Astrocyte (in vitro differentiated cells and primary cell): ENCODE results near the gene TRPM8. TPM values are rescaled to one million over a fixed set of nuclear protein-coding genes. Genes with fewer than 3 reads are reported as not detected.

ENCODE experiments used
- DNase-seq: peaks from one replicate; pipeline ENCODE4 v3.0.0-alpha.2; 2010; ENCODE audit warnings: low read depth
- FAIRE-seq: peaks from 2 replicates; lab custom pipeline; 2011; peaks lifted over from hg19 to GRCh38; lab: Jason Lieb, UNC
- H2AFZ ChIP-seq: 2 replicates; pipeline ENCODE4 v1.6.0; 2012; ENCODE audit warnings: low read depth, low read length, inconsistent platforms
- H3K27ac ChIP-seq: 2 replicates; pipeline ENCODE4 v1.5.1; 2011; ENCODE audit warnings: low read depth, low read length, inconsistent platforms
- H3K27me3 ChIP-seq: 2 replicates; pipeline ENCODE4 v1.6.0; 2011; ENCODE audit warnings: low read length, inconsistent platforms; ENCODE audit not compliant: insufficient read depth
- H3K36me3 ChIP-seq: 2 replicates; pipeline ENCODE4 v1.5.1; 2011; ENCODE audit warnings: low read length, inconsistent platforms; ENCODE audit not compliant: insufficient read depth
- H3K4me1 ChIP-seq: 2 replicates; pipeline ENCODE4 v1.5.1; 2011; ENCODE audit warnings: low read length, inconsistent platforms; ENCODE audit not compliant: insufficient read depth
- H3K4me2 ChIP-seq: 2 replicates; pipeline ENCODE4 v1.6.0; 2012; ENCODE audit warnings: low read length, inconsistent platforms
- H3K4me3 ChIP-seq: 2 replicates; pipeline ENCODE4 v1.5.1; 2011; ENCODE audit warnings: low read depth, mild to moderate bottlenecking, low read length, inconsistent platforms; ENCODE audit not compliant: insufficient read depth
- H3K79me2 ChIP-seq: 2 replicates; pipeline ENCODE4 v1.6.0; 2012; ENCODE audit warnings: mild to moderate bottlenecking, low read length, inconsistent platforms; ENCODE audit not compliant: insufficient read depth
- H3K9ac ChIP-seq: 2 replicates; pipeline ENCODE4 v1.6.0; 2012; ENCODE audit warnings: mild to moderate bottlenecking, low read length, inconsistent platforms
- H3K9me3 ChIP-seq: 2 replicates; pipeline ENCODE4 v1.5.1; 2012; ENCODE audit warnings: low read depth, mild to moderate bottlenecking, low read length, inconsistent platforms; ENCODE audit not compliant: insufficient read depth
- H4K20me1 ChIP-seq: 2 replicates; pipeline ENCODE4 v1.6.0; 2012; ENCODE audit warnings: low read length, inconsistent platforms; ENCODE audit not compliant: insufficient read depth
- H3K27ac Mint-ChIP-seq: one replicate; pipeline ENCODE4 v1.8.0; 2021; ENCODE audit warnings: mild to moderate bottlenecking, mixed read lengths; ENCODE audit not compliant: unreplicated experiment
- H3K27me3 Mint-ChIP-seq: one replicate; pipeline ENCODE4 v1.8.0; 2021; ENCODE audit warnings: low read depth, mixed read lengths; ENCODE audit not compliant: unreplicated experiment
- H3K36me3 Mint-ChIP-seq: one replicate; pipeline ENCODE4 v1.8.0; 2021; ENCODE audit warnings: low read depth, mixed read lengths; ENCODE audit not compliant: unreplicated experiment
- H3K4me1 Mint-ChIP-seq: one replicate; pipeline ENCODE4 v1.8.0; 2021; ENCODE audit warnings: low read depth, mixed read lengths; ENCODE audit not compliant: unreplicated experiment
- H3K4me3 Mint-ChIP-seq: one replicate; pipeline ENCODE4 v1.8.0; 2021; ENCODE audit warnings: mild to moderate bottlenecking, moderate library complexity, mixed read lengths; ENCODE audit not compliant: unreplicated experiment
- H3K9me3 Mint-ChIP-seq: one replicate; pipeline ENCODE4 v1.8.0; 2021; ENCODE audit warnings: mild to moderate bottlenecking, mixed read lengths; ENCODE audit not compliant: unreplicated experiment
- EZH2 ChIP-seq: IDR thresholded peaks from 2 replicates; pipeline ENCODE4 v1.6.1; 2012; ENCODE audit warnings: mild to moderate bottlenecking, low read length, inconsistent platforms; ENCODE audit not compliant: insufficient read depth
- total RNA-seq: library from RNA; stranded (reverse); gene quantifications from 2 replicates; pipeline ENCODE4 v1.2.1, GENCODE V29; 2021
- TF ChIP-seq, protein P1 (sequence below): IDR thresholded peaks from 2 replicates; pipeline ENCODE4 v1.5.1; 2011; ENCODE audit warnings: low read depth, mild to moderate bottlenecking, inconsistent platforms, low read length, moderate library complexity; ENCODE audit not compliant: insufficient read depth

TRPM8 gene
- total RNA-seq, 1 donor from 2014 or later = 0.95 TPM

DNA sequence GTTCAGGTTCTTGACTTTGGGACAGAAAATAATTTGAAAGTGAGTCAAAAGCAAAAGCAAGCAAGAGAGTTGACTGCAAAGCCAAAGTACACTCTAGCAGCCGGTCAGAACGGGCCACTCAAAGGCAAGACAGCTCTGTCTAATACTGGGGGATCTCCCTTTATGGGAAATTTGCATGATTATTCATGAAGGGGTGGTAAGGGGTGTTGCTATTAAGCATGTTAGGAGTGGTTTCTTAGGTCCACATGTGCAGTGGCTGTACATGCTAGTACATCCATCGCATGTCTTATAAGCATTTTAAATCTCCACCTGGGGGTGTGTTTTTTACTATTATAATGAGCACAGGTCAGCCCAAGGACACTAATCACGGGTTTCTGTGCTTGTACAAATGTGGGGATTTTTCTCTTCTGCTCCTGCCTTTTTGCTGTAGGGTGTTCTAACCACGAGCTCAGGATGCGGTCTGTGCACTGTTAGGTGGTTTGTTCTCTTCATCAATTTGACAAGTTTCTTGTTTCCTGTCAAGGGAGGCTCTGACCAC is 73.2 kb downstream of the TRPM8 start:
- H3K9ac ChIP-seq = no peak overlapping the region
- TF ChIP-seq EZH2 = no peak
- TF ChIP-seq, protein P1, sequence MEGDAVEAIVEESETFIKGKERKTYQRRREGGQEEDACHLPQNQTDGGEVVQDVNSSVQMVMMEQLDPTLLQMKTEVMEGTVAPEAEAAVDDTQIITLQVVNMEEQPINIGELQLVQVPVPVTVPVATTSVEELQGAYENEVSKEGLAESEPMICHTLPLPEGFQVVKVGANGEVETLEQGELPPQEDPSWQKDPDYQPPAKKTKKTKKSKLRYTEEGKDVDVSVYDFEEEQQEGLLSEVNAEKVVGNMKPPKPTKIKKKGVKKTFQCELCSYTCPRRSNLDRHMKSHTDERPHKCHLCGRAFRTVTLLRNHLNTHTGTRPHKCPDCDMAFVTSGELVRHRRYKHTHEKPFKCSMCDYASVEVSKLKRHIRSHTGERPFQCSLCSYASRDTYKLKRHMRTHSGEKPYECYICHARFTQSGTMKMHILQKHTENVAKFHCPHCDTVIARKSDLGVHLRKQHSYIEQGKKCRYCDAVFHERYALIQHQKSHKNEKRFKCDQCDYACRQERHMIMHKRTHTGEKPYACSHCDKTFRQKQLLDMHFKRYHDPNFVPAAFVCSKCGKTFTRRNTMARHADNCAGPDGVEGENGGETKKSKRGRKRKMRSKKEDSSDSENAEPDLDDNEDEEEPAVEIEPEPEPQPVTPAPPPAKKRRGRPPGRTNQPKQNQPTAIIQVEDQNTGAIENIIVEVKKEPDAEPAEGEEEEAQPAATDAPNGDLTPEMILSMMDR = no peak
- Mint-ChIP-seq H3K36me3 (no peaks in the 10 kb centered on the region), H3K4me1 (peaks cover 1% of the 10 kb centered on the region), H3K27me3 (no peaks in the 10 kb centered on the region), H3K9me3 (peaks cover 5% of the 10 kb centered on the region), H3K4me3 (no peak overlapping the region), H3K27ac (no peak overlapping the region)
- no peak overlapping the region for H3K4me2 ChIP-seq
- H3K36me3 ChIP-seq = no peaks in the 10 kb centered on the region
- no peak overlapping the region for H3K27ac ChIP-seq
- peaks cover 13% of the 10 kb centered on the region for H3K4me1 ChIP-seq
- no peaks in the 10 kb centered on the region for H3K79me2 ChIP-seq
- no peak overlapping the region for H3K4me3 ChIP-seq
- H4K20me1 ChIP-seq = no peaks in the 10 kb centered on the region
- H3K9me3 ChIP-seq = no peaks in the 10 kb centered on the region
- H3K27me3 ChIP-seq = no peaks in the 10 kb centered on the region
- H2AFZ ChIP-seq = no peak overlapping the region
- no peak for FAIRE-seq
- DNase-seq = peak; percentile 34

DNA sequence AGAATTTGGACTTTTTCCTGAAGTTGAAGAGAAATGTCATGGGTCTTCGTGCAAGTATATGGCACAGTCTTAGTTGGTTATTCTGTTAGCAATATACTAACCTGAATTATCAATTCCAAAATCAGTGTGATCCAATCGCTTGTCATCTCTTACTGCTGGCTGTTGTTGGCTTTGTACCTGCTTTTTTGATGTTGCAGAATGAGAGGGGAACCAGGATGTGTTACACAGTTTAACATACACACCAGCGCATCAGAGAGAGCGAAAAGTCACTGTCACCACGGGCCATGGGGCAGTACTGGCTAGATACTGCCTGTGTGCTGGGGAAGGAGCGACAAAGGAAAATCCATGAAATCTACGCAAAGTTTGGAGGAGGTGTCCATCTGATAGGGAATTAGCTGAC is 74.0 kb downstream of the TRPM8 start:
- Mint-ChIP-seq H3K27ac (no peak overlapping the region), H3K27me3 (no peaks in the 10 kb centered on the region), H3K9me3 (peaks cover 5% of the 10 kb centered on the region), H3K36me3 (no peaks in the 10 kb centered on the region), H3K4me3 (no peak overlapping the region), H3K4me1 (peaks cover 3% of the 10 kb centered on the region)
- H3K79me2 ChIP-seq = no peaks in the 10 kb centered on the region
- no peak overlapping the region for H2AFZ ChIP-seq
- H4K20me1 ChIP-seq = no peaks in the 10 kb centered on the region
- peaks cover 13% of the 10 kb centered on the region for H3K4me1 ChIP-seq
- H3K4me3 ChIP-seq = no peak overlapping the region
- no peak for TF ChIP-seq EZH2
- TF ChIP-seq, protein P1 = no peak
- no peaks in the 10 kb centered on the region for H3K27me3 ChIP-seq
- no peak for DNase-seq
- H3K9ac ChIP-seq = no peak overlapping the region
- no peaks in the 10 kb centered on the region for H3K9me3 ChIP-seq
- H3K27ac ChIP-seq = no peak overlapping the region
- FAIRE-seq = no peak
- no peaks in the 10 kb centered on the region for H3K36me3 ChIP-seq
- H3K4me2 ChIP-seq = no peak overlapping the region

DNA sequence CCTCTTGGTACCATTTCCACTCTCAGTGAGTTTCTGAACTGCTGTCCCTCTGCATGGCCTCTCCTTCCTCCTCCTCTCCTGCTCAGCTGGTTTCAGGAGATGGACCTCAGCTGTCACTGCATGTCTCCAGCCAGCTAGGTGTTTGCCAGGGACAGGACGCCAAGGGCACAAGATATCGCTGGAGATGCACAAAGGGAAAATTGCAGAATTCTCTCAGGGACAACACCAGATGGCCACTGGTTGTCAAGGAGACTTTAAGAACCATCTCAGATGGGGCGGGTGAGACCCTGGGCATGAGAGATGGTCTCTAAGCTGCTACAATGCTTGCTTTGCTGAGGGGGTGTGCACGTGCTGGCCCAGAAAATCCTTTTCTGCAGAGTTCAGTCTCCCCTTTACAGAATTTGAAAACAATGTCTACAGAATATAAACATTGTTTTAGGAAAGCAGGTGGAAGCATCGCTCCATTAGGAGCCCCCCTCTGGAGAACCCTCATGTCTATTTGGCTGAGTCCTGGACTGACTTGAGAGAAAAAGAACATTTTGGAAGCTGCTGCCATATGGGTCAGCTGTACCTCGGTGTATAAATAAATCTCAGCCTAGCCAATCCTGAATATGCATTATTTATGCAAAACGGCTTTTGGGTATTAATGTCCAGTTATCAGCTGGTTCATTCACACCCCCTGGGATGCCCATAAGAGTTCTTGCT is 75.5 kb downstream of the TRPM8 start:
- Mint-ChIP-seq H3K4me3 (no peak overlapping the region), H3K27me3 (peaks cover 3% of the 10 kb centered on the region), H3K9me3 (peaks cover 5% of the 10 kb centered on the region), H3K36me3 (no peaks in the 10 kb centered on the region), H3K27ac (no peak overlapping the region), H3K4me1 (peaks cover 3% of the 10 kb centered on the region)
- Histone ChIP-seq H3K27ac (no peak overlapping the region), H3K4me1 (peaks cover 13% of the 10 kb centered on the region), H3K4me2 (no peak overlapping the region), H4K20me1 (no peaks in the 10 kb centered on the region), H3K4me3 (no peak overlapping the region), H3K9me3 (no peaks in the 10 kb centered on the region), H3K79me2 (no peaks in the 10 kb centered on the region), H3K27me3 (no peaks in the 10 kb centered on the region), H3K9ac (no peak overlapping the region), H3K36me3 (no peaks in the 10 kb centered on the region), H2AFZ (no peak overlapping the region)
- DNase-seq (no peak), FAIRE-seq (no peak)
- no peak for TF ChIP-seq EZH2
- TF ChIP-seq, protein P1 = no peak
